Endothelial cell of umbilical vein (primary cell): ENCODE data around the gene CASR.

ENCODE experiments used
- EZH2 ChIP-seq: IDR thresholded peaks from 2 replicates; pipeline ENCODE4 v1.6.1; 2012; ENCODE audit warnings: borderline replicate concordance, low read depth, mild to moderate bottlenecking, moderate library complexity, low read length, inconsistent platforms; ENCODE audit not compliant: severe bottlenecking
- FOS ChIP-seq: IDR thresholded peaks from 2 replicates; pipeline ENCODE4 v1.6.1; 2011; ENCODE audit warnings: mild to moderate bottlenecking, low read length, moderate library complexity, borderline replicate concordance; ENCODE audit not compliant: insufficient read depth
- JUN ChIP-seq: IDR thresholded peaks from 2 replicates; pipeline ENCODE4 v1.6.1; 2011; ENCODE audit warnings: borderline replicate concordance, low read depth; ENCODE audit not compliant: insufficient read length, insufficient read depth
- POLR2A ChIP-seq: IDR thresholded peaks from 2 replicates; pipeline ENCODE4 v1.6.1; 2012; ENCODE audit warnings: low read depth, mild to moderate bottlenecking, control low read depth, low read length
- POLR2AphosphoS5 ChIP-seq: IDR thresholded peaks from 2 replicates; pipeline ENCODE4 v1.6.1; 2012; ENCODE audit warnings: low read depth, mild to moderate bottlenecking, control low read depth, low read length, moderate library complexity; ENCODE audit not compliant: insufficient read depth
- TF ChIP-seq, protein P1 (sequence below), 2 donors: IDR thresholded peaks; 1 replicate in 1 of 2; 2 replicates in 1 of 2; pipeline ENCODE4 v1.5.1; 2011; ENCODE audit warnings: low read length in 2 of 2, mild to moderate bottlenecking in 2 of 2, moderate library complexity in 2 of 2, control low read depth in 1 of 2, inconsistent platforms in 1 of 2, low read depth in 1 of 2; ENCODE audit not compliant: insufficient read depth in 1 of 2; ENCODE audit errors: extremely low read depth in 1 of 2

DNA sequence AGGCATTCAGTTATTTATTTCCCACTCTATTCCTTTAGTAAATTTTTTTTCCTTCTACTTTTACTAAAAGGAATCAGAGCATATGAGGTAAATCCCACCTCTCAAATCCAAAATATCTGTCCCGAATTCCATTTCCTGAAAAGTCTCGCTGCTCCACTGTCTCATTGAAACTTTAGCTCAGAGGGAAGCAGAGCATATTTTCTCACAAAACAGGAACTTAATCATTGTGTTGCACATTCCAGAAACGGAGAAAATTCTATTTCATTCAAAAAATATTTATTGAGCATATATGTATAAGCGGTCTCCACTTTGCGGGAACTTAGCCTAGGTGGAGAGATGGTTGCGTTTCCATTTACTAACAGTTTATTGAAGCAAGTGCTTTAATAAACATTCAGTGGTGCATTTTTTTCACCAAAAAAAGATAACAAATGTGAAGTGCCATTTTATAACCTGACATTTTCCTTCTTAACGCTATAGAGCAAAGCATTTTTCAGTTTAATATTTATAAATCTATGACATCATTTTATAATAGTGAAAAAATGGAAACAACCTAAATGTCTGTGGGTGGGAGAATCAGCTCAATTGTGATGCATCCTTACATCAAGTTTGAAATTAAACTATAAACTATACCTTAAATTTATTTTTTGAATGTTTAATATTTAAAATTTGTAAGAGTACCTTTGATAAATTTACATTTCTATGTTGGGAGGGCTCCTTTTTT, 74.3 kb downstream of the CASR start:
- TF ChIP-seq, protein P1, sequence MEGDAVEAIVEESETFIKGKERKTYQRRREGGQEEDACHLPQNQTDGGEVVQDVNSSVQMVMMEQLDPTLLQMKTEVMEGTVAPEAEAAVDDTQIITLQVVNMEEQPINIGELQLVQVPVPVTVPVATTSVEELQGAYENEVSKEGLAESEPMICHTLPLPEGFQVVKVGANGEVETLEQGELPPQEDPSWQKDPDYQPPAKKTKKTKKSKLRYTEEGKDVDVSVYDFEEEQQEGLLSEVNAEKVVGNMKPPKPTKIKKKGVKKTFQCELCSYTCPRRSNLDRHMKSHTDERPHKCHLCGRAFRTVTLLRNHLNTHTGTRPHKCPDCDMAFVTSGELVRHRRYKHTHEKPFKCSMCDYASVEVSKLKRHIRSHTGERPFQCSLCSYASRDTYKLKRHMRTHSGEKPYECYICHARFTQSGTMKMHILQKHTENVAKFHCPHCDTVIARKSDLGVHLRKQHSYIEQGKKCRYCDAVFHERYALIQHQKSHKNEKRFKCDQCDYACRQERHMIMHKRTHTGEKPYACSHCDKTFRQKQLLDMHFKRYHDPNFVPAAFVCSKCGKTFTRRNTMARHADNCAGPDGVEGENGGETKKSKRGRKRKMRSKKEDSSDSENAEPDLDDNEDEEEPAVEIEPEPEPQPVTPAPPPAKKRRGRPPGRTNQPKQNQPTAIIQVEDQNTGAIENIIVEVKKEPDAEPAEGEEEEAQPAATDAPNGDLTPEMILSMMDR (IDR thresholded peaks at IDR 0.05; ENCODE audit: extremely low read depth in 1 of 2, insufficient read depth in 1 of 2, low read depth in 1 of 2, low read length in 2 of 2): no peak
- no peak for TF ChIP-seq EZH2
- TF ChIP-seq POLR2A: no peak
- no peak for TF ChIP-seq JUN
- no peak for TF ChIP-seq POLR2AphosphoS5
- no peak for TF ChIP-seq FOS
